OCI-LY7 (cell line): Measurements from ENCODE around the gene MYRIP.

Experiments used
- EZH2phosphoT487 ChIP-seq: fragments of 200-600 bp; sonication (generic); IDR thresholded peaks from 2 replicates; pipeline ENCODE4 v1.6.1; 2018; ENCODE audit warnings: low read depth, borderline replicate concordance, mild to moderate bottlenecking, mixed run types, antibody characterized with exemption, low read length, moderate library complexity, mixed read lengths
- TF ChIP-seq, protein P1 (sequence below): fragments of 200-600 bp; sonication (generic); conservative IDR thresholded peaks from 2 replicates; pipeline ENCODE4 v1.5.1; 2014; ENCODE audit warnings: mild to moderate bottlenecking, antibody characterized with exemption, low read length, moderate library complexity, mixed read lengths

DNA sequence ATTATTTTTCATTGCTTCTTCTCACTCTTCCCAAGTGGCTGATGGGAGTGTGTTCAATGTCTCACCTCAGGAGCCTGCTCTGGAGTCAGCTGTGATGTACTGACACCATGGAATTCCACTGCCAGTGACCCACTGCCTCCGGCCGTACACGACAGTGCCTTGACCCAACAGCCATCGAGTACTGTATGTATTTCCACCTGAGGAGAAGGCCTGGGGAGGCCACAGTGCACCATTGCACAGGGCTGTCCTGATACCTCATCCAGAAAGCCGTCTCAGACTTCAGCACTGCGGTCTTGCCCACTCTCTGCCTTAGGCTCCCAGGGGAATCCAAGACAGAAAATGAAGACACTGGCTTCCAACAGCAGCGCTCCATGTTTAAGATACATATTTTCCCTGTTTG is 448.7 kb downstream of the MYRIP start:
- TF ChIP-seq, protein P1, sequence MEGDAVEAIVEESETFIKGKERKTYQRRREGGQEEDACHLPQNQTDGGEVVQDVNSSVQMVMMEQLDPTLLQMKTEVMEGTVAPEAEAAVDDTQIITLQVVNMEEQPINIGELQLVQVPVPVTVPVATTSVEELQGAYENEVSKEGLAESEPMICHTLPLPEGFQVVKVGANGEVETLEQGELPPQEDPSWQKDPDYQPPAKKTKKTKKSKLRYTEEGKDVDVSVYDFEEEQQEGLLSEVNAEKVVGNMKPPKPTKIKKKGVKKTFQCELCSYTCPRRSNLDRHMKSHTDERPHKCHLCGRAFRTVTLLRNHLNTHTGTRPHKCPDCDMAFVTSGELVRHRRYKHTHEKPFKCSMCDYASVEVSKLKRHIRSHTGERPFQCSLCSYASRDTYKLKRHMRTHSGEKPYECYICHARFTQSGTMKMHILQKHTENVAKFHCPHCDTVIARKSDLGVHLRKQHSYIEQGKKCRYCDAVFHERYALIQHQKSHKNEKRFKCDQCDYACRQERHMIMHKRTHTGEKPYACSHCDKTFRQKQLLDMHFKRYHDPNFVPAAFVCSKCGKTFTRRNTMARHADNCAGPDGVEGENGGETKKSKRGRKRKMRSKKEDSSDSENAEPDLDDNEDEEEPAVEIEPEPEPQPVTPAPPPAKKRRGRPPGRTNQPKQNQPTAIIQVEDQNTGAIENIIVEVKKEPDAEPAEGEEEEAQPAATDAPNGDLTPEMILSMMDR: no peak
- TF ChIP-seq EZH2phosphoT487: no peak
